Astrocyte of the spinal cord (primary cell): ENCODE measurements around the gene CAMK2D.

Experiments
- DNase-seq: peaks from one replicate; pipeline ENCODE4 v3.0.0; 2011; ENCODE audit warnings: low read depth, low spot score
- H3K4me3 ChIP-seq: 2 replicates; pipeline ENCODE4 v1.5.1; 2011; ENCODE audit warnings: low read depth, mild to moderate bottlenecking, low read length, moderate library complexity
- in situ Hi-C: cut with HindIII; loops from 2 replicates; pipeline ENCODE4 v1.10.0; 2017; ENCODE audit warnings: low sequenced_read_pairs
- TF ChIP-seq, protein P1 (sequence below): IDR thresholded peaks from 2 replicates; pipeline ENCODE4 v1.5.1; 2012; ENCODE audit warnings: low read depth, mild to moderate bottlenecking, low read length, inconsistent platforms

Gene CAMK2D

DNA sequence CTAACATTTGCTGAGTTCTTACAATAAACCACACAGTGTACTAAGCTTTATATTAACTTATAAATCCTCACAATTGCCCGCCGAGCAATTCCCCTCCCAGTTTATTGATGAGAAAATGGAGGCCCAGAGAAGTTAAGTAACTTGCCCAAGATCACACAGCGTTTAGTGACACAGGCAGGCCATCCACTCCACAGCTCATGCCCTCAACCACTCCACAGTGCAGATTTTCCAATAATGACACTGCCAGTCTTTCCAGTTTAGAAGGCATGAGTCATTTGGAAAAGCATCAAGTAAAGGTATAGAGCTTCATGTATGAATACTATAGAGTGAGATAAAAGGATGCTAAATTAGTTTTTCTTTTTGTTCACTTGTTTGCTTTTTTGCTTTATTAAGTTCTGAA lies 208.5 kb downstream of the CAMK2D start:
- no peak for DNase-seq
- TF ChIP-seq, protein P1, sequence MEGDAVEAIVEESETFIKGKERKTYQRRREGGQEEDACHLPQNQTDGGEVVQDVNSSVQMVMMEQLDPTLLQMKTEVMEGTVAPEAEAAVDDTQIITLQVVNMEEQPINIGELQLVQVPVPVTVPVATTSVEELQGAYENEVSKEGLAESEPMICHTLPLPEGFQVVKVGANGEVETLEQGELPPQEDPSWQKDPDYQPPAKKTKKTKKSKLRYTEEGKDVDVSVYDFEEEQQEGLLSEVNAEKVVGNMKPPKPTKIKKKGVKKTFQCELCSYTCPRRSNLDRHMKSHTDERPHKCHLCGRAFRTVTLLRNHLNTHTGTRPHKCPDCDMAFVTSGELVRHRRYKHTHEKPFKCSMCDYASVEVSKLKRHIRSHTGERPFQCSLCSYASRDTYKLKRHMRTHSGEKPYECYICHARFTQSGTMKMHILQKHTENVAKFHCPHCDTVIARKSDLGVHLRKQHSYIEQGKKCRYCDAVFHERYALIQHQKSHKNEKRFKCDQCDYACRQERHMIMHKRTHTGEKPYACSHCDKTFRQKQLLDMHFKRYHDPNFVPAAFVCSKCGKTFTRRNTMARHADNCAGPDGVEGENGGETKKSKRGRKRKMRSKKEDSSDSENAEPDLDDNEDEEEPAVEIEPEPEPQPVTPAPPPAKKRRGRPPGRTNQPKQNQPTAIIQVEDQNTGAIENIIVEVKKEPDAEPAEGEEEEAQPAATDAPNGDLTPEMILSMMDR = no peak
- H3K4me3 ChIP-seq = no peak overlapping the region
- in situ Hi-C loops = no loop called here

DNA sequence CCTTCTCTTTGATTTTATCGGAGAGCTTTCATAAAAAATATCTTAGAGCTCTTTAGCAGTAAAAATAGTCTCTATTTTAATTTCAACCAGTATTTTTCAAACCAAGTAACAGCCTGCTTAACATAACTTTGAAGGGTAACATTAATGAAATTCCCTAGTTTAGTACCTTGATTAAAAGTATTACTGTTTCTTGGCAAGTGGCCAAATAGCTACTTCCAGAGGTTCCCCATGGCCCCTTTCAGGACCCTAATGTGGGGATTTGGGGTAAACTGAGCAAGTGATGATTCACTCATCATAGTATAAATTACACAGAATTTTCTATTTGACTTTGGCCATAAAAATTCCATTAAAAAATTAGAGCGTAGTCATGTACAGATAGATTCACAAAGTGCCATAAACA lies 211.0 kb downstream of the CAMK2D start:
- in situ Hi-C loops = no loop called here

DNA sequence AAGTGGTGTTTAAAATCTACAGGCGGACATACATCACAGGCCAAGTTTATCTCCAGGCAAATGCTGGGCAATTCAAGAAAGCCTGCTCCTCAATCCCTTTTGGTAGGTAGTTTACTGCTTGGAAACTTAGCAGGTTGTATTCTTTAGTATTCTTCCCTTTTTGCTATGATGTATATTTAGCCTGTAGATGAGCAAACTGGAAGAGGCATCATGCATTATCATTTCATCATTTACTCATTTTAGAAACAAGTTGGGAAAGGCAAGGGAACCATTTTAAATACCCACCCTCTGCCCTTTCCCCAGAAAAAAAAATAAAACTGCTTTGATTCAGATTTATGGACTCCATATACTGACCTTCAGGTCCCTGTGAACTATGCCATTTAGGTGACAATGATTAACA lies 213.2 kb downstream of the CAMK2D start:
- TF ChIP-seq, protein P1 = no peak
- DNase-seq = no peak
- no peak overlapping the region for H3K4me3 ChIP-seq
- in situ Hi-C loops = no loop called here

More for the DNA sequence above, 211.0 kb downstream of the CAMK2D start:
- no peak overlapping the region for H3K4me3 ChIP-seq
- TF ChIP-seq, protein P1 = no peak
- DNase-seq = no peak

DNA sequence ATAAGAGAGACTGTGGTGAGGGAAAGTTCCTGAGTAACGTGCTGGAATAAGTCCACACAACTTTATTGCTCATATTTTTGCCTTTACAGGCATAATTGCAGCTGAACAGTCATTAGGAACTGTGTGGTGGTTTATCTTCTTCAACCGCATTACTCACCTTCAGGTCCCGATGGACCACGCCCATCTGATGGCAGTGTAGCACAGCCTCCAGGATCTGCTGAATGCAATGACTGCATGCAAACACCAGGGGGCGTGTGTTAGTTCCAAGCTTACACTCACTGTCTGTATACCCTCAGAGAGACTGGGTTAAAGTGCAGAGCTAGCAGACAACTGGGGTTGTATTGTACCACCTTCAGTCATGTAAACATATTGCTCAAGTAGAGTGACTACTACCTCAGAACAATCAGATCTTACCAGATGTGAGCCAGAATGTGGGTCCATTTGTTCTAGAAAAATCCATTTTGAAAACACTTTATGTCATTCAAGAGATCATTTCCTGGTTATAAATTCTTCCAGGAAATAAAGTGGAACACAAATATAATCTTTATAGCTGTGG lies 214.0 kb downstream of the CAMK2D start:
- peak; percentile 95 for DNase-seq
- TF ChIP-seq, protein P1 = peak; percentile 96
- in situ Hi-C loops = no loop called here
- no peak overlapping the region for H3K4me3 ChIP-seq

DNA sequence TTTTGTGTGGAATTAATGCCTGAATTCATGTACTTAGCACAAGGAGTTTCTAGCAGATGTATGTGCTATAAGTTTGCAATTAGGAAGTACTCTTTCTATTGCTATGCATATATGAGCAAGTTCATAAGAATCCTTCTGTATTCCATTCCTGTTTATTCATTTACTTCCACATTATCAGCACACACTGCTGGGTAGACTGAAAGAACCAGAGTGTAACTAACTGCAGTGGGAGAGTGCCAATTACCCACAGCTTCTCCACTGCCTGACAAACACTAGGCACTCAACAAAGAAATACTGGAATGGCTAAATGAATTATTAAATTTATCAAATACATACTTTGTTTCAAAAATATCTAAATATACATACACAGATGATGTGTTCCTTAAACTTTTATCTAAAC lies 219.6 kb downstream of the CAMK2D start:
- no peak for DNase-seq
- in situ Hi-C loops = no loop called here

DNA sequence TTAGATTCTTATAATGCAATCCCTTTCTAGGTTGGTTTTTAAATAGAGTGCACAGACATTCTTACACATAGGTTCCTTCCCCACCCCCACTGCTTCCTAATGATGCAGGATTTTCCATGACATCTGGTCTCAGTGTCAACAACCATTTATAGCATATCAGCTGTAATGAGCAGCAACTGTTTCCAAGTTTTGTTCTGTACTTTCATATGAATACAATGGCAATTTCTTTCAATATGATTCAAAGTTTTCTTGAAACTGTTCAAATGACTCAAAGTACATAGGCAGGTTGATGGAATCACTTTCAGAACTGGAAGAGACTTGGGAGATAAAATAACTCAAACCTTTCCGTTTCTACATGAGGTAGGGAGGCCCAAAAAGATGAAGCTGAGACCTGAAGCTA lies 220.7 kb downstream of the CAMK2D start:
- no peak overlapping the region for H3K4me3 ChIP-seq
- in situ Hi-C loops = no loop called here
- peak; percentile 42 for DNase-seq
- TF ChIP-seq, protein P1 = no peak

More for the DNA sequence above, 219.6 kb downstream of the CAMK2D start:
- H3K4me3 ChIP-seq = no peak overlapping the region
- TF ChIP-seq, protein P1 = no peak

DNA sequence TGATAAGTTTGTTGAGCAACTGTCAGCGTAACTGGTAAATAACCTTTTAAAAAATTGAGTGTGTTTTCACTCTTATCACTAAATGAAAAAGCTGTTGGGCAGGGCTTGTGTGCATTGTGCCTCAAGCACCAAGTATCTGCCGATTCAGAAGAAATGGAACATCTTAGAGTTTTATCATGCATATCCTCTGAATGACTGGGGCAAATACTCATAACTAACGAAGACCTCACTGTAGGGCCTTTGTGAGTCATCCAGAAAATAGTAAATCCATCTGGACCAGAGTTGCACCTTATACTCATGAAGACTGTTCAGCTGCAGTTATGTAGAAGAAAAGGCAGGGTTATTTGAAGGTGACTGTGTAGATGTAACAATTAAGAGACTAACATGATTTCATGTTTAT lies 222.1 kb downstream of the CAMK2D start:
- in situ Hi-C loops = no loop called here
- H3K4me3 ChIP-seq = no peak overlapping the region
- peak; percentile 75 for DNase-seq
- TF ChIP-seq, protein P1 = no peak
